Stimulated activated CD8-positive, alpha-beta memory T cell treated with anti-CD3 and anti-CD28 coated beads, Interleukin-12 subunit alpha, Interleukin-12 subunit beta, amount 100 ng/mL, for 4 hours (primary cell): Measurements from ENCODE around the gene CDC42EP1.
"Not testable (repeated sequence)": the region's sequence is repeated elsewhere in the genome, so short reads cannot be mapped to it uniquely, and the experiment has no call there.

ENCODE experiments used
- DNase-seq: peaks from one replicate; pipeline ENCODE4 v3.0.0-alpha.2; 2020; ENCODE audit warnings: low read depth

CDC42EP1 gene, protein sequence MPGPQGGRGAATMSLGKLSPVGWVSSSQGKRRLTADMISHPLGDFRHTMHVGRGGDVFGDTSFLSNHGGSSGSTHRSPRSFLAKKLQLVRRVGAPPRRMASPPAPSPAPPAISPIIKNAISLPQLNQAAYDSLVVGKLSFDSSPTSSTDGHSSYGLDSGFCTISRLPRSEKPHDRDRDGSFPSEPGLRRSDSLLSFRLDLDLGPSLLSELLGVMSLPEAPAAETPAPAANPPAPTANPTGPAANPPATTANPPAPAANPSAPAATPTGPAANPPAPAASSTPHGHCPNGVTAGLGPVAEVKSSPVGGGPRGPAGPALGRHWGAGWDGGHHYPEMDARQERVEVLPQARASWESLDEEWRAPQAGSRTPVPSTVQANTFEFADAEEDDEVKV

DNA sequence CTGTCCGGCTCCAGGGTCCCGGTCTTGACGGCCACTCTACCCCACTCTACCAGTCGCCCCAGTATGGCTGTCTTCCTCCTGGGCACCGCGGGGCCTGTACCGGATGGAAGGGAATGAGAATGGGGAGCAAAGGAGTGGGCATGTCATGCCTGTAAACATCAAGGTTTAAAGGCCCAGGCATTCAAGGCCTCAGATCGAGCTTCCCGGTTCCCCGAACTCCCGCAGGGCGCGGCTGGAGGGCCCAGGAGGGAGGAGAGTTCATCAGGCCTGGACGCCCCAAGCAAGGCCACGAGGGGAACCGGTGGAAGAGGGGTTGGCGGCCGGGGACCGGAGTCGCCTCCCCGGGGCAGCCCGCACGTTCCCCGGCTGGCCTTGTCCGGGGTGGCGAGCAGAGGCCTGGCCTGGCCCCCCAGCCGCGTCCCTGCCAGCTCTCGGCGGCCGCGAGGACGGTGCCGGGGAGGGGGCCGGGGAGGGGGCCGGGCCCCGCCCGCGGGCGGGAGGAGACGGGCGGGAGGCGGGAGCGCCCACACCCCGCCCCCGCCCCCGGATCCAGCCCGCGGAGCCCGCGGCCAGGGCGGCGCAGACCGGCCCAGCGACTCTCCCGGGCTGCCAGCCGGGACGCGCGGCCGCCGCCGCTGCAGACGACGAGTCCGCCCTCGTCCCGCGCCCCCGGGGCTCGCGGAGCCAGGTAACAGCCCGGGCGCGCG lies at the start of gene CDC42EP1:
CDC42EP1 (plus strand) TSS at position 580 of the 707 bp plus-strand sequence. CDS start 5,870 bp downstream, outside the sequence.
- DNase-seq = no peak

DNA sequence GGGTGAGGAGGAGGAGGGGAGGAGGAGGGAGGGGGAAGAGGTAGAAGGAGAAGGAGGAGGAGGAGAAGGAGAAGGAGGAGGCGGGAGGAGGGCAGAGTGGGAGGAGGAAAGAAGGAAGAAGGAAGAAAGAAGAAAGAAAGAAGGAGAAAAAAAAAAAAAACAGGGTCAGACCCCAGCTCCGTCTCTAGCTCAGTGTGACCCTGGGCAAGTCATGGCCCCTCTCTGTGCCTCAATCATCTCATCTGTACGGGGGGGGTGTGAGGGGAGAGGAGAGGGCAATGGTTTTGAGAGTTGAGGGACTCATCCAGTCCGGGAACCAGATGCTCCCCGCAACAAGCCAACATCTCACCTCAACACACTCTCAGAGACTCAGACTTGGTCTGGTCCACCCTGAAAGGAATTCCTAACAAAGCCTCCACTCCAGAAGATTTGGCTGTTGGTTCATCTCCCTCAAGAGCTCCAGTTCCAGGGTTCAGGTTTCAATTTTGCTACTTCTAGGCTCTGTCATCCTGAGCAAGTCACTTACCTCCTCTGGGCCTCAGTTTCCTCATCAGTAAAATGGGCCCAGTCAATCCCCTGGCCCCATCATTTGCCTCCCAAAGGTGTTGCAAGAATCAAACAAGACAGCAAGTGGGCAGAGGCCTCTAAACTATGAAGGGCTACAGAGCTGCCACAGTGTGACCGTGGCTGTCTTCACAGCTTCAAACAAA lies 48.7 kb upstream of the CDC42EP1 start:
- DNase-seq = no peak

DNA sequence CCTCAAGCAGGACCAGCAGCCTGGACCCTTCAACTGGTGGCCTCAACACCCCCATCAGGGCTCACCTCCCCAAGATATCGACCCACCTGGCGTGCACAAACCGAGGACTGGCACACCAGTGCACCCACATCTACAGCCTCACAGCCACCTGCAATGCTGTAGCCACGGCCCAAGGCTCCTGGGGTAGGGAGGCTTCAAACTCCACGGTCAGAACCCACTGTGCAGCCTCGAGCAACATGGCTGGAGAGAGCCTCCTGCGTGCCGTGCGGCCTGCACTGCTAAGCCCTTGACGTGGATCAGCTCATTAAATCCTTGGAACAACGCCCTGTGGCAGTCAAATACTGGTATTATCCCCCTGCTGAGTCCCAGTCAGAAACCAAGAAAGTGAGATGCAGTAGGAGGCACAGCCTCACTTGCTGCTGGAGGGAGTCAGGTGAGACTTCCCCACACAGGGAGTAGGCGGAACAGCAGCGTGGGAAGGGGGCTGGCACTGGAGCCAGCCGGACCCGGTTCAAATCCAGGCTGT lies 45.7 kb upstream of the CDC42EP1 start:
- no peak for DNase-seq

DNA sequence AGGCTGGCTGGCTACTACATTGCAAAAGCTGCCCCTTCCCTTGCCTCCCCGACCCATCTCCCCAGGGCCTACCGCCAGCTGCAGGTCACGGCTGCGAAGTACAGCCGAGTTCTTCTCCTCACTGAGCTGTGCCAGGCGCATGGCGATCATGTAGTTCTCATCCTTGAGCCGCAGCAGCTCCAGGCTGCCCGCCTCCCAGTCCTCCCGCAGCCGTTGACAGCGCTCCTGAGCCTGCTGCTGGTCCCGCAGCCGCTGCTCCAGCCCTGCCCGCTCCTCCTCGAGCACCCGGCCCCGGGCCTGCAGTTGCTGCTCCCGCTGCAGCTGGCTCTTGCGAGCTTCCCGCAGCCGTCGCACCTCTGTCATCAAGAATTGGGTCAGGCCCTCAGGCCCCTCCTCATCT lies 44.4 kb upstream of the CDC42EP1 start:
- DNase-seq = no peak

DNA sequence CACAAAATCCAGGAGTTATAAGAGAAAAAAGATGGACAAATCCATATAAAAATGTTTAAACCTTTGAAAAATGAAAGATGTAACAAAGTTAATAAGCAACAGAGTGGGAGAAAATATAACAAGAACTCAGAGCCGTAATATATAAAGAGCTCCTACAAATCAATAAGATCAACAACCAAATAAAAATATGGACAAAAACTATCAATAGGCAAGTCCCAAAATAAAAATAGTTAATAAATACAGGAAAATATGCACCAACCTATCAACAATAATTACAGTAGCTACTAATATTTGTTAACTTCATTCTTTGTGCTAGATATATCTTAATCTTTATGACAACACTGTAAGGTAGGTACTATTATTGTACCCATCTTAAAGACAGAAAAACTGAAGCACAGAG lies 43.8 kb upstream of the CDC42EP1 start:
- no peak for DNase-seq

DNA sequence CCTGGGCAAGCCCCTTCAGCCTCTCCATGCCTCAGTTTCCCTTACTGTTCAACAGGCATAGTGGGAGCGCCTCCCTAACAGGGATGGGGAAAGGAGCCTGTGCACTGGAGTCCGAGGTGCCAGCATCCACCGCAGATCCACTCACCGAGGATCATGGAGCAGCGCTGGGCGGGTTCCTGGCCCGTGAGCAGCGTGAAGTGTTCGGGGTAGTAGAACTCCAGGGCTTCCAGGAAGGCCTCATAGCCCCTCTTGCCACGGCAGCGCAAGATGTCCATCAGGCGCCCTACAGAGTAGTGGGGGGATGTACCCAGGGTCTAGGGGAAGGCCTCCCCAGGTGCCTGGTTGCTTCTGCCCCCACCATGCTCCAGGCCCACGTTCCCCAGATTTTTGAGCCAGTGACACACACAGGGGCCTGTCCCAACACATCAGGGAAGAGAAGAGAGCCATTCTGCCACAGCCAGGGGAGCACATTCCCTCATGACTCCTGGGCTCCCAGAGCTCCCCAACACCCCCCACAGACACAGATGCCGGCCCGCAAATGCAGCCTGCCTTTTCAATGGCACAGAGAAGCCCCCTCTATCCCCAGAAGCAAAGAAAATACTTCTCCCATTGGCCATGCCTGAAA lies 42.3 kb upstream of the CDC42EP1 start:
- no peak for DNase-seq

DNA sequence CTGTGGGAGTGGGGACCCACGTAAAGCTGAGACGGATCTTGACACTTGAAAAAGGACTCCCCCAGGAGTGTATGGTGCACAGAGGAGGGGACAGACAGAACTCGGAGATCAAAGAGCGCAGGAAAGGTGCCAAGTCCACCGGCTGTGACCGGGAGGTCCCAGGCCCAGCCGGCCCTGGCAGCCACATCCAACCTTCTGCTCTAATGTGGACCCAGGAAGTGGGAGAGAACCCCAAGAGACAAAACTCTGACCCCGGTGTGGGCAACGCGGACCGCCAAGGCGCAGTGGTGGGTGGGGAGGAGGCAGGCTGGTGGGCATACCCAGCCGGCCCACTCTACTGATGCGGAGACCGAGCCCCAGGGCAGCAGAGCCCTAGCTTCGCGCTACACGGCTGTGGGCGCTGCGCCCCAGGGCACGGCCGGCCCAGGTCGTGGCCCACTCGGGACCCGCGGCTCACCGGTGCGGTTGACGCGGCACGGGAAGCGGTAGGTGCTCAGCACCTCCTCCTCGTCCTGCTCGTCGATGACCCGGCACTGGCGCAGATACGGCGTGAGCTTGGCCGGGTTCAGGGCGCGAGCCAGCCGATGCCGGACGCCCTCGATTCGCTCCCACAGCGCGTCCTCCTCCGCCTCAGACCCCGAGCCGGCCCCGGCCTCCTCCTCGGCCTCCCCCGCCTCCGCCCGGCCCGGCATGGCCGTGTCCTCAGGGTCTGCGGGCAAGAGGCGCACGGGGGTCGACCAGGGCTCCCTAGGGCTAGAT lies 41.6 kb upstream of the CDC42EP1 start:
- DNase-seq = no peak

DNA sequence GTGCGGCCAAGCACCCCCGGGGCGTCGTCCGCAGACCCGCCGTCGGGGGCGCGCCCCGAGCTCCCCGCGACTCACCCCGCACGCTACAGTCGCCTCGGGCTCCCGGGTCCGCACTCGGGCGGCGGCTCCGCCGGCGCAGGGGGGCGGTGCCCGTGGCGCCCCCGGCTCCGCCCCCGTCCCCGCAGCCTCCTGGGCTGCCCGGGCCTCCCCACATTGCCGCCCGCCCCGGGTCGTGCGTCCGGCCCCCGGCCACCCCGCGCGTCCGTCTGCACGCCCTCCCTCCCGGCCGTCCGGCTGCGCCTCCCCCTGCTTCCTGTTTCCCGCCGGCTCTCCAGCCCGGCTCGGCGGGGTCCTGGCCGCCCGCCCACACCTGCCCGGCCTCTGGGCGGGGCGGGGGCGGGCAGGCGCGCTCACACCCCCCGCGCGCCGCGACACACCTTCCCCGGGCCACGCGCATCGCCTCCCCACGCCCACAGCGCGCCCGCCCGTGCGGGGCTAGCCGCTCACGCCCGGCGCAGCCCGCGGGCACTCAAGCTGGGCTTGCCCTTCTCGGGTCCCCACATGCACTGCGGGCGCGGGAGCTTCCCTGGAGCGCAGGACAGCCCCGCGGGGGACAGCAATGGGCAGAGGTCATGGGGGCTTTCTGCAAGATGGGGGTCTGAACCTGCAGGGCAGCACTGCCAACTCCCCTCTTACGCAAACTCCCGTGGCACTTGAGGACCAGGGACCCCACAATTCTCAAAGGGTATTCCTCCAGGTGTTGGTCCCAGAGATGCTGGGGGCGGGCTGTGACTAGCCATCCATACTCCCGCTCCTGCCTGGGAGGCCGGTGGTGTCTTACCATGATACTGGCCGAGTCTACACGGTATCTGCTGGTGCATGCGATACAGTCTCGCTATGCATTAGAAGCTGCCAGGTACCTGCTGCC lies 40.7 kb upstream of the CDC42EP1 start, which contains the start of gene CARD10:
CARD10 (minus strand) TSS at position 148 of the 928 bp plus-strand sequence. CDS start 215 bp downstream, outside the sequence.
- no peak for DNase-seq

DNA sequence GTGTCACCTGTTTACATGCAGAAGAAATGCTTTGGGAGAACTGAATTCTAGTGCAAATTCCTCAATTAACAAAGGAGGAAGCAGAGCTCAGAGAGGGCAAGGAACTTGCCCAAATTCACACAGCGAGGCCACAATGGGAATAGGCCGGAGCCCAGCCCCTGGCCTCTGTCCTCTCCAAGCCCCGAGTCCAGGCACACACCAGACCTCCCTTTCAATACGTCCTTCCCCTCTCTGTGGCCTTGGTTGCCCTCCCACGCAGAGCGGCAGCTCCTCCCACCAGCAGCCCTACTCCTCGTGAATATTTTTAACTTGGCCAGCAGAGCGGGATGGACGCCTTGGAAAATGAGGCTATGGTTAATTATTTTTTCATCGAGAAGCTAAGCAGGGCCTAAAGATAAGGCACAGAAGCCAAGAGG lies 39.5 kb upstream of the CDC42EP1 start:
- DNase-seq = no peak

DNA sequence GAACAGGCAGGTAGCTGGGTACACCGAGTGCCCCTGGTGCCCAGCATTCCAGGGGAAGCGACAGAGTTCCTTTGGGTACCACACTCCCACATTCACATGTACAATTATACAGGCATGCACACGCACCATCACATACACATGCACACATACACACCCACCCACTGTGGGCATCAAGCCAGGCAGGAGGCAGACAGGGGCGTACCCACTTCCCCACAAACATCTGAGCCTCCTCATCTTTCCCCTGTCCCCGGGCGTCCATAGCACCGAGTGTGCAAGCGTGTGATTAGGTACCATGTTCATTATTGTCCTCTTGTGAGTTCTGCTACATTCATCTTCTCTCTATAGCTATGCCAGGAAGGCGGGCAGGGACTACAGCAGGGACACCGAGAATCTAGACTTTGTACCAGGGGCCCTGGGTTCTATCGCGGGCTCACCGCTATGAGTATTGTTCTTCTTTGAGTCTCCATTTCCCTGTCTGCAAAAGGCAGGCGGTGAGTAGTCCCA lies 39.0 kb upstream of the CDC42EP1 start:
- DNase-seq = no peak

DNA sequence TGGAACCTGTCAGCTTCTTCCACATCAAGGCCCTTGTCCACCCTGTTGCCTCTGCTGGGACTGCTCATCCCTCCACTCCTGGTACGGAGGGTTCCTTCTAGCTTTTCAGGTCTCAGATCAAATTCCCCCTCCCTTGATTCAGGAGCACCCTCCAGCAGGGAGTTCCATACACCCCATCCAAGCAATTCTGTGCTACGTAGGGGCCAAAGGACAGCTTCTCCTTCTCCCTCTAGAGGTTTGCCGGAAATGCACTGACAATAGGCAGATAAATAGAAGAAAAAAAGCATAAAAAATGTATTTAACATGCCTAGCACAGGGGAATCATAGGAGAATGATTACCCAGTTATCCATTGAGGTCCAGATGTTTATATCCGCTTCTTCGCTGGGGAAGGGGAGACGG lies 37.8 kb upstream of the CDC42EP1 start:
- DNase-seq = no peak

DNA sequence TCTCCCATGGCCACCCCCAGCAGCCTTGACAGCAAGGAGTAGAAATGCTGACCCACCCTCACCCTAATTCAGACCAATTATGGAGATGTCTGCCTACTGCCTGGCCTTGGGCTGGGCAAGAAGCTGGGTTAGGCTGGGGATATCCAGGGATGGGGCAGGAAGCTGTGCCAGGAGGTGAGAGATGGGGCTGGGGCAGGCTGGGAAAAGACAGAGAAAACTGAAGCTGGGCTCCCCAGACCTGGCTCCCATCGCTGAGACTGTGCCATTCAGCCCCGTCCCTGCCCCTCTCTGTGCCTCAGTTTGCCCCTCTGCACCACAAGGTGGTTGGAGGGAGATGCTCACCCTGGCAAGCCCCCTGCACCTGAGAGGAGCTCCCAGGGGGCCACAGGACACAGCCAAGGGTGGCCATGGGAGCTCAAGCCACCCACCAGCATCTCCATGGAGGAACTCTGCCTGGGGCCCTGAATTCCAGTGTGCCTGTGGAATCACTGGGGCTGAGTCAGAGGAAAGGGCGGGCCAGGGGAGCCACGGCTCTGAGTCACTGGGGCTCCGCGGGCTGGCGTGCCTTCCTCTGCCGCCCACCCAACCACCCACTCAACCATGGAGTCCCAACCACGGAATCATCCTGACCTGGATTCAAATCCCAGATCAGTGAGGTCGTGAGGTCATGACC lies 35.1 kb upstream of the CDC42EP1 start:
- no peak for DNase-seq

DNA sequence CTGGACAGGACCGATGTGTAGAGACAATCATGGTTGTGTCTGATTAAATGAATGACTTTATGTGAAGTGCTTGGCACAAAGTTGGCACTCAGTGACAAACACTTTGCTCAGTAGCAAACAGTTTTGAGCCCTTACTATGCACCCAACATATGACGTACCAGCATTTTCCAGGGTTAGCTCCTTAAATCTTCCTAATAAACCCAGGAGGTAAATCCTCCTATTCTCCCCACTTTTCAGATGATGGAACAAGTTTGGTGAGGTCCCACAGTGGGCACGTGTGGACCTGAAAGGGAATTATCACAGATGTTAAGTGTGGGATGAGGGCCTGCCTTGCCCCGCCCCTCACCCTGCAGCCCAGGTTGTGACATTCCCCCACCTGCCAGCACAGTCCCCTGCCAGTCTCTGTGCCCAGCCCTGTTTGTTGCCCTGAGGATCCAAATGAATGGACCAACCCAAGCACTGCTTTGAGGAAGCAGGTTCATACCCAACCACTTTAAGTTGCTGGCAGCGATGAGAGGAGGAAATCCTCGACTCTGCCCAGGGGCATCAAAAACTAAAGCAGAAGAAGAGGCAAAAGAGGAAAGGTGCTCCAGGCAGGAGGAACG lies 34.4 kb upstream of the CDC42EP1 start:
- DNase-seq = no peak

DNA sequence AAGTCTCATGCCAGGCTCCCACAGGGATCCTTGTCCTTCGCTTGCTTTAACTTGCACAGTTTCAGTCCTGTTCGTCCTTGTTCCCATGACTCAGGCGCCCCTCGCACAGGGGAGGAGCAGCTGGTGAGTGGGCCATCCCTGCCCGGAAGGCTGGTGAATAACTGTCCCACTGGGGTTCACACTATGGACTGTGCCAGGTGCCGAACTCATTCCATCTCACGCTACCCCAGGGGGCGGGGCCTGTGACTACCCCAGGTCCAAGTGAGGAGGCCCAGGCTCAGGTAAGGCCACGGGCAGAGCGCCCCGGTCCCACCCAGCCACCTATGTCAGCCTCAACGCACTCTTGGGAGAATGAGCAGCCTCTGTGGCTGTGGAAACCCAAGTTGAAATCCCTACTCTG lies 33.9 kb upstream of the CDC42EP1 start:
- DNase-seq = no peak

DNA sequence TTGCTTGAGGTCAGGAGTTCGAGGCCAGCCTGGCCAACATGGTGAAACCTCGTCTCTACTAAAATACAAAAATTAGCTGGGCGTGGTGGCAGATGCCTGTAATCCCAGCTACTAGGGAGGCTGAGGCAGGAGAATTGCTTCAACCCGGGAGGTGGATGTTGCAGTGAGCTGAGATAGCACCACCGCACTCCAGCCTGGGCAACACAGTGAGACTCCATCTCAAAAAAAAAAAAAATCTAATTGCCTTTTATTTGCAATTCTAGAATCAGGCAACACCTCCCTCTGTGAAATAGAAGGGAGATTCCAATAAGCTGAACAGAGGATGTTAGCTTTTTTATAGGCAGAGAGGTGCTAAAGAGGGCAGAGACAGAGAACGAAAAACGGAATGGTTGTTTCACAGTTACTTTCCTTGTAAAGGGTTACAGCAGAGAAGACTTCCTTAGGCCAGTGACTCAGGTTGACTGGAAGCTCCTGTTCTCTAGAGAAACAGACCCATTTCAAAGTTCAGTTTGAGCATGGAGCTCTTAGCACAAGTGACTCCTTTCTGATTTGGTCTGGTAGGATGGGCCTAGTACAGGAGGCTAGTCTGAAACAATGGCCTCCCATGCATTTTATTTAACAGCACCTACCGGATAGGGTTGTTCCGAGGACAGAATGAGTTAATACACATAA lies 33.1 kb upstream of the CDC42EP1 start:
- not testable (repeated sequence) for DNase-seq

DNA sequence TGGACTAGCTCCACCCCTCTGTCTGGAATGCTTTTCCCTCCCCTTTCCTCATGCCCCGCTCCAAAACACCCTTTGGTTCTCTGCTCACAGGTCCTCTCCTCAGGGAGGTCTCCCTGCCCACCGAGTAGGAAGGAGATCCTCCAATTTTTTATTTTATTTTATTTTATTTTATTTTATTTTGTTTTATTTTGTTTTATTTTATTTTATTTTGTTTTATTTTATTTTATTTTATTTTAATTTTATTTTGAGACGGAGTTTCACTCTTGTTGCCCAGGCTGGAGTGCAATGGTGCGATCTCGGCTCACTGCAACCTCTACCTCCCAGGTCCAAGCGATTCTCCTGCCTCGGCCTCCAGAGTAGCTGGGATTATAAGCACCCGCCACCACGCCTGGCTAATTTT lies 32.3 kb upstream of the CDC42EP1 start:
- DNase-seq = not testable (repeated sequence)

DNA sequence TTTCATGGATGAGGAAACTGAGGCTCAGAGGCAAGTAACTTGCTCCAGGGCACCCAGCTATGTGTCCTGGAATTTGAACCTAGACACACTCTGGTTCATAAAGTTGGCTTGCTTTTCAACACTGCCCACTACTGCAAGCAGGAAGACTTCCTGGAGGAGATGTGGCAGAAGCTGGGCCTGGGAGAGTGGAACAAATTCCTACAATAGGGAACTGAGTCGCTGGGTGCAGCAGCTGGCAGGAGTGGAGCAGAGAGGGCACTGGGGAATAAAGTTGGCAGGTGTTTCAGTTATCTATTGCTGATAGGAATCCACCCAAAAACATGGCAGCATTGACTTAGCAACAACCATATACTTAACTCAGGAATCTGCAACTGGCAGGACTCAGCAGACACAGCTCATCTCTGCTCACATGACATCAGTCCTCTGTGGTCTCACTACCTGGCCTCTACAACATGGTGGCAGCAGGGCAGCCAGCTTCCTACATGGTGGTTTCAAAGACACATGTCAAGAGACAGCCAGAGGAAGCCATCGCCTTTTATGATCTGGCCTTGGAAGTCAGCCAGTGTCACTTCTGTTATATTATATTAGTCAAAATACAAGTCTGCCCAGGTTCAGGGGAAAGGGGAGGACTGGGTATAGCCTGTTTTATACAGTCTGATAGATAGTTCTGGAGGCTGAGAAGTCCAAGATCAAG lies 30.5 kb upstream of the CDC42EP1 start:
- DNase-seq = no peak

DNA sequence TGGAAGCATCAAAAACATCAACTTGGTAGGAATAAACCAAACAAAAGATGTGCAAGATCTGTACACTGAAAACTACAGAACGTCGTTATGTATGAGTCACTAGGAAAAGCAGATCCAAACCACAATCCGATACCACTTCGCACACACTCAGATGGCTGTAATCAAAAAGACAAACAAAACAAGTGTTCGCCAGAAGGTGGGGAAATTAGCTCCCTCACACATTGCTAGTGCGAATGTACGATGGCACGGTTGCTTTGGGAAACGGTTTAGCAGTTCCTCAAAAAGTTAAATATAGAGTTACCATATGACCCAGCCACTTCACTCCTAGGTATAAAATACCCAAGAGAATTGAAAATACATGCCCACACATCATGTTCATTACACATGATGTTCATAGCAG lies 26.3 kb upstream of the CDC42EP1 start:
- DNase-seq = no peak
